ENCODE measurements around the gene CACNG1.
"Not testable (repeated sequence)": the region's sequence is repeated elsewhere in the genome, so short reads cannot be mapped to it uniquely, and the experiment has no call there.

- TF ChIP-seq, protein P1, sequence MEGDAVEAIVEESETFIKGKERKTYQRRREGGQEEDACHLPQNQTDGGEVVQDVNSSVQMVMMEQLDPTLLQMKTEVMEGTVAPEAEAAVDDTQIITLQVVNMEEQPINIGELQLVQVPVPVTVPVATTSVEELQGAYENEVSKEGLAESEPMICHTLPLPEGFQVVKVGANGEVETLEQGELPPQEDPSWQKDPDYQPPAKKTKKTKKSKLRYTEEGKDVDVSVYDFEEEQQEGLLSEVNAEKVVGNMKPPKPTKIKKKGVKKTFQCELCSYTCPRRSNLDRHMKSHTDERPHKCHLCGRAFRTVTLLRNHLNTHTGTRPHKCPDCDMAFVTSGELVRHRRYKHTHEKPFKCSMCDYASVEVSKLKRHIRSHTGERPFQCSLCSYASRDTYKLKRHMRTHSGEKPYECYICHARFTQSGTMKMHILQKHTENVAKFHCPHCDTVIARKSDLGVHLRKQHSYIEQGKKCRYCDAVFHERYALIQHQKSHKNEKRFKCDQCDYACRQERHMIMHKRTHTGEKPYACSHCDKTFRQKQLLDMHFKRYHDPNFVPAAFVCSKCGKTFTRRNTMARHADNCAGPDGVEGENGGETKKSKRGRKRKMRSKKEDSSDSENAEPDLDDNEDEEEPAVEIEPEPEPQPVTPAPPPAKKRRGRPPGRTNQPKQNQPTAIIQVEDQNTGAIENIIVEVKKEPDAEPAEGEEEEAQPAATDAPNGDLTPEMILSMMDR (IDR thresholded peaks at IDR 0.05; ENCODE audit: insufficient read depth, low read length), result not testable (repeated sequence)
- TF ChIP-seq POLR2AphosphoS5 (IDR thresholded peaks at IDR 0.05; ENCODE audit: low read depth); REST (IDR thresholded peaks at IDR 0.05; ENCODE audit: insufficient replicate concordance, low read depth); GABPA (IDR thresholded peaks at IDR 0.05; ENCODE audit: low read depth); SPI1 (IDR thresholded peaks at IDR 0.05; ENCODE audit: borderline replicate concordance, low read depth): not testable (repeated sequence)
Measured at GRCh38 chr17:67095291-67095690, 50.9 kb downstream of the CACNG1 start.
